Naive thymus-derived CD4-positive, alpha-beta T cell (primary cell): ENCODE results near the gene TLCD3A. TPM values are rescaled to one million over a fixed set of nuclear protein-coding genes. Genes with fewer than 3 reads are reported as not detected.
"Not testable (repeated sequence)": the region's sequence is repeated elsewhere in the genome, so short reads cannot be mapped to it uniquely, and the experiment has no call there.

ENCODE experiments used
- ATAC-seq: fragments of 150-1000 bp; cut with Tn5 transposase; 2 replicates; pipeline ENCODE4 v1.10.0; 2021; ENCODE audit warnings: mild to moderate bottlenecking, moderate library complexity
- CTCF ChIA-PET: fragments of 350-600 bp; sonication (Branson Sonifier 250); formaldehyde crosslinking; loops from one replicate; lab custom pipeline; 2021; ENCODE audit warnings: antibody characterized with exemption; lab: Charles Lee
- POLR2A ChIA-PET: fragments of 350-600 bp; sonication (Branson Sonifier 250); formaldehyde crosslinking; loops from one replicate; lab custom pipeline; 2021; ENCODE audit warnings: antibody characterized with exemption, inconsistent platforms; lab: Charles Lee
- DNase-seq, 9 donors: peaks; one replicate each; pipeline versions ENCODE4 v3.0.0 to v3.0.0-alpha.2; 2020 to 2022; ENCODE audit warnings: mixed read lengths in 1 of 9
- H3K27ac ChIP-seq: one replicate; pipeline ENCODE4 v1.7.0; 2013; ENCODE audit warnings: mild to moderate bottlenecking, low read depth, low read length, moderate library complexity
- H3K27me3 ChIP-seq, 2 donors: one replicate each; pipeline ENCODE4 v1.7.0; 2013; ENCODE audit warnings: low read length in 2 of 2, mild to moderate bottlenecking in 2 of 2, moderate library complexity in 2 of 2; ENCODE audit not compliant: control insufficient read depth in 2 of 2, insufficient read depth in 2 of 2
- H3K36me3 ChIP-seq, 3 experiments: 1 replicate in 2 of 3; 2 replicates in 1 of 3; pipeline ENCODE4 v1.7.0; 2013; ENCODE audit warnings: low read length in 3 of 3, mild to moderate bottlenecking in 3 of 3, moderate library complexity in 1 of 3; ENCODE audit not compliant: insufficient read depth in 3 of 3, control insufficient read depth in 2 of 3
- H3K4me1 ChIP-seq, 2 donors: one replicate each; pipeline ENCODE4 v1.7.0; 2013; ENCODE audit warnings: low read length in 2 of 2, mild to moderate bottlenecking in 2 of 2, moderate library complexity in 1 of 2; ENCODE audit not compliant: control insufficient read depth in 2 of 2, insufficient read depth in 2 of 2
- H3K4me3 ChIP-seq: 2 replicates; pipeline ENCODE4 v1.7.0; 2013; ENCODE audit warnings: mild to moderate bottlenecking, low read length
- H3K9me3 ChIP-seq, 3 experiments: 1 replicate in 2 of 3; 2 replicates in 1 of 3; pipeline ENCODE4 v1.7.0; 2013; ENCODE audit warnings: low read length in 3 of 3; ENCODE audit not compliant: control insufficient read depth in 2 of 3
- H3K27ac Mint-ChIP-seq, 9 donors: one replicate each; pipeline ENCODE4 v1.8.0; 2020 to 2022; ENCODE audit warnings: mixed read lengths in 9 of 9, mild to moderate bottlenecking in 8 of 9, moderate library complexity in 5 of 9, inconsistent platforms in 2 of 9
- H3K27me3 Mint-ChIP-seq, 5 donors: one replicate each; pipeline ENCODE4 v1.8.0; 2021 to 2022; ENCODE audit warnings: mixed read lengths in 5 of 5, mild to moderate bottlenecking in 1 of 5
- H3K36me3 Mint-ChIP-seq, 5 donors: one replicate each; pipeline ENCODE4 v1.8.0; 2020 to 2022; ENCODE audit warnings: mixed read lengths in 5 of 5, mild to moderate bottlenecking in 3 of 5, inconsistent platforms in 1 of 5
- H3K4me1 Mint-ChIP-seq, 7 donors: one replicate each; pipeline ENCODE4 v1.8.0; 2020 to 2022; ENCODE audit warnings: mixed read lengths in 7 of 7, mild to moderate bottlenecking in 3 of 7, inconsistent platforms in 1 of 7
- H3K4me3 Mint-ChIP-seq, 10 donors: one replicate each; pipeline ENCODE4 v1.8.0; 2020 to 2022; ENCODE audit warnings: mild to moderate bottlenecking in 10 of 10, mixed read lengths in 10 of 10, moderate library complexity in 6 of 10, inconsistent platforms in 2 of 10
- H3K9me3 Mint-ChIP-seq, 11 donors: one replicate each; pipeline ENCODE4 v1.8.0; 2020 to 2022; ENCODE audit warnings: mixed read lengths in 11 of 11, mild to moderate bottlenecking in 4 of 11, inconsistent platforms in 1 of 11, moderate library complexity in 1 of 11
- intact Hi-C, 2 donors: fragments of 100-400 bp; cut with micrococcal nuclease; formaldehyde crosslinking; loops; one replicate each; pipeline ENCODE4 v1.15.1; 2023
- polyA plus RNA-seq, 2 donors: library from polyadenylated mRNA; unstranded; fragments of 300-500 nt; fragmentation: Illumina TruSeq; gene quantifications; one replicate each; pipeline ENCODE4 v1.2.3, GENCODE V29; 2021
- total RNA-seq, 6 experiments: library from RNA in 5 of 6; stranded (reverse) in 5 of 6; gene quantifications; 1 replicate in 5 of 6; 2 replicates in 1 of 6; pipeline ENCODE4 v1.2.3 and lab custom pipeline; 2021 to 2026

TLCD3A gene
- total and polyA plus RNA-seq, 7 experiments from 2014 or later: 0.36 to 21.5 (median 1.0) TPM; not detected in 1

GRCh38 chr17:785901-786300, 53.5 kb downstream of the TLCD3A start:
- H3K9me3 ChIP-seq, intact Hi-C loops, H3K4me3 ChIP-seq, H3K27me3 Mint-ChIP-seq, CTCF ChIA-PET, H3K27ac ChIP-seq, DNase-seq, H3K27me3 ChIP-seq, H3K27ac Mint-ChIP-seq, H3K4me3 Mint-ChIP-seq, ATAC-seq: not testable (repeated sequence)
- Mint-ChIP-seq H3K9me3 (peaks cover 0 to 10% (median 0%) of the 10 kb centered on the region in 11 donors), H3K36me3 (peaks cover 0 to 12% (median 8%) of the 10 kb centered on the region in 5 donors), H3K4me1 (peaks cover 14 to 40% (median 33%) of the 10 kb centered on the region in 7 donors)
- POLR2A ChIA-PET: interaction anchor here (0.7 kb wide), 1 partner anchor 197 kb away, joined by 3 read pairs; no protein-coding TSS in a partner anchor
- Histone ChIP-seq H3K36me3 (peaks cover 0 to 49% (median 7%) of the 10 kb centered on the region in 3 experiments), H3K4me1 (peaks cover 16 to 18% of the 10 kb centered on the region in 2 donors)

- intact Hi-C loops: no loop called here
- no peak overlapping the region for H3K27ac ChIP-seq
- H3K36me3 Mint-ChIP-seq: peaks cover 0 to 25% (median 16%) of the 10 kb centered on the region in 5 donors
- no peaks in the 10 kb centered on the region for H3K27me3 Mint-ChIP-seq
- H3K4me3 Mint-ChIP-seq: no peak overlapping the region
- peaks cover 10 to 28% (median 23%) of the 10 kb centered on the region in 7 donors for H3K4me1 Mint-ChIP-seq
- CTCF ChIA-PET: interaction anchor here (0.9 to 1.1 kb wide), 2 partner anchors 10 to 193 kb away, joined by 3 read pairs; no protein-coding TSS in a partner anchor
- POLR2A ChIA-PET: interaction anchor here (0.9 kb wide), 2 partner anchors 209 to 214 kb away, joined by 3 to 5 read pairs; partner anchors contain the start of gene TIMM22
- H3K36me3 ChIP-seq: peaks cover 5 to 60% (median 12%) of the 10 kb centered on the region in 3 experiments
- no peaks in the 10 kb centered on the region for H3K27me3 ChIP-seq
- H3K4me1 ChIP-seq: peaks cover 8 to 10% of the 10 kb centered on the region in 2 donors
- H3K4me3 ChIP-seq: no peak overlapping the region
- ATAC-seq (no peak), DNase-seq (no peak)
- no peak overlapping the region for H3K27ac Mint-ChIP-seq
- H3K9me3 Mint-ChIP-seq: peaks cover 0 to 2% (median 0%) of the 10 kb centered on the region in 11 donors
- no peaks in the 10 kb centered on the region for H3K9me3 ChIP-seq
Observed at GRCh38 chr17:787641-788221, 55.3 kb downstream of the TLCD3A start.

GRCh38 chr17:788551-788950, 56.2 kb downstream of the TLCD3A start:
- ChIA-PET CTCF (interaction anchor here (0.7 to 1.1 kb wide), 3 partner anchors 9 to 193 kb away, joined by 3 to 4 read pairs (median 3); no protein-coding TSS in a partner anchor), POLR2A (interaction anchor here (0.9 kb wide), 1 partner anchor 213 kb away, joined by 3 read pairs; no protein-coding TSS in a partner anchor)
- intact Hi-C loops: no loop called here
- H3K36me3 ChIP-seq: peaks cover 5 to 60% (median 12%) of the 10 kb centered on the region in 3 experiments
- no peaks in the 10 kb centered on the region for H3K27me3 ChIP-seq
- Mint-ChIP-seq H3K36me3 (peaks cover 0 to 27% (median 16%) of the 10 kb centered on the region in 5 donors), H3K4me1 (peaks cover 8 to 21% (median 16%) of the 10 kb centered on the region in 7 donors), H3K9me3 (no peaks in the 10 kb centered on the region), H3K27me3 (no peaks in the 10 kb centered on the region), H3K4me3 (no peak overlapping the region), H3K27ac (no peak overlapping the region)
- DNase-seq (no peak), ATAC-seq (no peak)
- H3K4me1 ChIP-seq: peaks cover under 1 to 2% of the 10 kb centered on the region in 2 donors
- no peak overlapping the region for H3K27ac ChIP-seq
- no peak overlapping the region for H3K4me3 ChIP-seq
- no peaks in the 10 kb centered on the region for H3K9me3 ChIP-seq

GRCh38 chr17:789160-789840, 56.9 kb downstream of the TLCD3A start:
- Mint-ChIP-seq H3K4me3 (no peak overlapping the region), H3K4me1 (peaks cover 5 to 15% (median 10%) of the 10 kb centered on the region in 7 donors), H3K27me3 (no peaks in the 10 kb centered on the region), H3K36me3 (peaks cover 0 to 23% (median 16%) of the 10 kb centered on the region in 5 donors), H3K9me3 (no peaks in the 10 kb centered on the region), H3K27ac (no peak overlapping the region)
- Histone ChIP-seq H3K36me3 (peaks cover 5 to 57% (median 12%) of the 10 kb centered on the region in 3 experiments), H3K4me3 (no peak overlapping the region), H3K4me1 (no peaks in the 10 kb centered on the region), H3K27me3 (no peaks in the 10 kb centered on the region), H3K27ac (no peak overlapping the region), H3K9me3 (no peaks in the 10 kb centered on the region)
- intact Hi-C loops: no loop called here
- DNase-seq (no peak), ATAC-seq (no peak)
- POLR2A ChIA-PET: no interaction called here
- CTCF ChIA-PET: no interaction called here

GRCh38 chr17:789931-790873, 57.8 kb downstream of the TLCD3A start:
- CTCF ChIA-PET, POLR2A ChIA-PET, H3K27me3 Mint-ChIP-seq, H3K27ac Mint-ChIP-seq, ATAC-seq, H3K4me3 ChIP-seq, H3K4me1 ChIP-seq, DNase-seq, intact Hi-C loops, H3K27me3 ChIP-seq, H3K9me3 ChIP-seq, H3K9me3 Mint-ChIP-seq, H3K4me3 Mint-ChIP-seq, H3K27ac ChIP-seq: not testable (repeated sequence)
- Mint-ChIP-seq H3K4me1 (peaks cover 6 to 15% (median 10%) of the 10 kb centered on the region in 7 donors), H3K36me3 (peaks cover 0 to 23% (median 16%) of the 10 kb centered on the region in 5 donors)
- H3K36me3 ChIP-seq: peaks cover 5 to 52% (median 12%) of the 10 kb centered on the region in 3 experiments

- H3K9me3 Mint-ChIP-seq, ATAC-seq, POLR2A ChIA-PET, H3K27me3 ChIP-seq, DNase-seq, H3K4me3 ChIP-seq, H3K27me3 Mint-ChIP-seq, CTCF ChIA-PET, H3K4me1 ChIP-seq, H3K9me3 ChIP-seq, intact Hi-C loops, H3K4me3 Mint-ChIP-seq, H3K27ac ChIP-seq, H3K27ac Mint-ChIP-seq: not testable (repeated sequence)
- peaks cover 5 to 52% (median 12%) of the 10 kb centered on the region in 3 experiments for H3K36me3 ChIP-seq
- Mint-ChIP-seq H3K36me3 (peaks cover 0 to 23% (median 16%) of the 10 kb centered on the region in 5 donors), H3K4me1 (peaks cover 6 to 11% (median 10%) of the 10 kb centered on the region in 7 donors)
Observed at GRCh38 chr17:790874-791247, 58.5 kb downstream of the TLCD3A start.
